Fibroblast of lung (primary cell): ENCODE results near the gene JPT1. TPM values are rescaled to one million over a fixed set of nuclear protein-coding genes. Genes with fewer than 3 reads are reported as not detected.

ENCODE experiments used
- DNase-seq, 2 donors: peaks; one replicate each; pipeline versions ENCODE4 v3.0.0 to v3.0.0-alpha.2; 2010; ENCODE audit warnings: low read depth in 2 of 2
- H2AFZ ChIP-seq: 2 replicates; pipeline ENCODE4 v1.5.1; 2012; ENCODE audit warnings: low read length, control low read depth, inconsistent platforms
- H3K27ac ChIP-seq: 2 replicates; pipeline ENCODE4 v1.5.1; 2011; ENCODE audit warnings: low read length, control low read depth; ENCODE audit not compliant: insufficient read depth
- H3K27me3 ChIP-seq: 2 replicates; pipeline ENCODE4 v1.5.1; 2011; ENCODE audit warnings: mild to moderate bottlenecking, low read length; ENCODE audit not compliant: control insufficient read depth, insufficient read depth
- H3K36me3 ChIP-seq: 2 replicates; pipeline ENCODE4 v1.5.1; 2011; ENCODE audit warnings: low read length; ENCODE audit not compliant: control insufficient read depth, insufficient read depth
- H3K4me1 ChIP-seq: 2 replicates; pipeline ENCODE4 v1.5.1; 2011; ENCODE audit warnings: low read length; ENCODE audit not compliant: control insufficient read depth, insufficient read depth; ENCODE audit errors: extremely low read depth
- H3K4me2 ChIP-seq: 2 replicates; pipeline ENCODE4 v1.5.1; 2011; ENCODE audit warnings: low read length, control low read depth; ENCODE audit not compliant: insufficient read depth; ENCODE audit errors: extremely low read depth
- H3K4me3 ChIP-seq, 4 experiments: fragments of 200-600 bp in 1 of 4; sonication (generic) in 1 of 4; replicated peaks in 1 of 4; 2 replicates each; pipeline ENCODE4 v1.5.1; 2011 to 2016; ENCODE audit warnings: low read length in 4 of 4, low read depth in 3 of 4, mild to moderate bottlenecking in 3 of 4, control low read depth in 2 of 4, inconsistent platforms in 1 of 4, mixed read lengths in 1 of 4; ENCODE audit not compliant: insufficient read depth in 1 of 4; ENCODE audit errors: control extremely low read depth in 1 of 4
- H3K79me2 ChIP-seq: 2 replicates; pipeline ENCODE4 v1.5.1; 2012; ENCODE audit warnings: mild to moderate bottlenecking, low read length, inconsistent platforms; ENCODE audit not compliant: control insufficient read depth, insufficient read depth
- H3K9ac ChIP-seq: 2 replicates; pipeline ENCODE4 v1.5.1; 2011; ENCODE audit warnings: mild to moderate bottlenecking, low read length, control low read depth; ENCODE audit not compliant: insufficient read depth
- H3K9me3 ChIP-seq: 2 replicates; pipeline ENCODE4 v1.5.1; 2012; ENCODE audit warnings: low read depth, low read length; ENCODE audit not compliant: control insufficient read depth, insufficient read depth
- H4K20me1 ChIP-seq: 2 replicates; pipeline ENCODE4 v1.5.1; 2011; ENCODE audit warnings: low read length; ENCODE audit not compliant: control insufficient read depth, insufficient read depth; ENCODE audit errors: extremely low read depth
- CTCF ChIP-seq, 2 donors: IDR thresholded peaks in 1 of 2; conservative IDR thresholded peaks in 1 of 2; 1 replicate in 1 of 2; 2 replicates in 1 of 2; pipeline ENCODE4 v1.5.1; 2011 to 2012; ENCODE audit warnings: low read length in 2 of 2, control low read depth in 1 of 2, inconsistent platforms in 1 of 2, low read depth in 1 of 2, mild to moderate bottlenecking in 1 of 2
- EZH2 ChIP-seq: IDR thresholded peaks from 2 replicates; pipeline ENCODE4 v1.5.1; 2012; ENCODE audit warnings: low read length, control low read depth, mild to moderate bottlenecking; ENCODE audit errors: missing control alignments
- polyA plus RNA-seq, 2 donors: library from polyadenylated mRNA; depleted of rRNA in 1 of 2; stranded (reverse) in 1 of 2; unstranded in 1 of 2; fragments of >200 nt; gene quantifications; 2 replicates each; pipeline ENCODE4 v1.2.1, GENCODE V29; 2011 to 2012; ENCODE audit warnings: missing spikeins in 1 of 2
- total RNA-seq: library from RNA; depleted of rRNA; stranded (reverse); fragments of >200 nt; gene quantifications from 2 replicates; pipeline ENCODE4 v1.2.1, GENCODE V29; 2014

JPT1 gene
- total and polyA plus RNA-seq, 2 donors (not counting 1 experiment from before 2014, with no cell fraction given), result 78.8 to 142 TPM

GRCh38 chr17:75111777-75112335 lies 42.5 kb downstream of the JPT1 start:
- no peaks in the 10 kb centered on the region for H3K27me3 ChIP-seq
- no peak for TF ChIP-seq EZH2
- TF ChIP-seq CTCF (conservative IDR thresholded peaks at IDR 0.05 in 1 of 2, IDR thresholded peaks at IDR 0.05 in 1 of 2; ENCODE audit: low read depth in 1 of 2, low read length in 2 of 2), result no peak
- H3K4me2 ChIP-seq, result no peak overlapping the region
- DNase-seq, result no peak
- H3K36me3 ChIP-seq, result no peaks in the 10 kb centered on the region
- no peaks in the 10 kb centered on the region for H4K20me1 ChIP-seq
- no peaks in the 10 kb centered on the region for H3K9me3 ChIP-seq
- H3K27ac ChIP-seq, result no peak overlapping the region
- no peak overlapping the region for H3K4me3 ChIP-seq
- no peak overlapping the region for H3K9ac ChIP-seq
- H2AFZ ChIP-seq, result no peak overlapping the region
- peaks cover 8% of the 10 kb centered on the region for H3K4me1 ChIP-seq
- peaks cover 3% of the 10 kb centered on the region for H3K79me2 ChIP-seq

GRCh38 chr17:75110234-75110937 lies 43.9 kb downstream of the JPT1 start:
- peaks cover 8% of the 10 kb centered on the region for H3K4me1 ChIP-seq
- H3K27ac ChIP-seq, result no peak overlapping the region
- H3K27me3 ChIP-seq, result no peaks in the 10 kb centered on the region
- H3K4me3 ChIP-seq, result peak overlapping the region; percentile 80 to 83 (median 82)
- no peaks in the 10 kb centered on the region for H4K20me1 ChIP-seq
- H3K9me3 ChIP-seq, result no peaks in the 10 kb centered on the region
- H3K79me2 ChIP-seq, result peaks cover 3% of the 10 kb centered on the region
- peak overlapping the region; percentile 92 for H3K4me2 ChIP-seq
- H2AFZ ChIP-seq, result peak overlapping the region; percentile 91
- peak overlapping the region; percentile 32 for H3K9ac ChIP-seq
- no peaks in the 10 kb centered on the region for H3K36me3 ChIP-seq
- DNase-seq, result no peak
- TF ChIP-seq EZH2 (no peak), CTCF (conservative IDR thresholded peaks at IDR 0.05 in 1 of 2, IDR thresholded peaks at IDR 0.05 in 1 of 2; ENCODE audit: low read depth in 1 of 2, low read length in 2 of 2) (no peak)

- H3K27ac ChIP-seq, result no peak within 1 kb of the TSS
- H3K79me2 ChIP-seq, result peaks cover 3% of the 10 kb centered on the region
- peak within 1 kb of the TSS; percentile 91 for H2AFZ ChIP-seq
- peak; percentile 72 to 74 for DNase-seq
- peak within 1 kb of the TSS; percentile 80 to 83 (median 82) for H3K4me3 ChIP-seq
- H4K20me1 ChIP-seq, result no peaks in the 10 kb centered on the region
- peak within 1 kb of the TSS; percentile 61 for H3K9ac ChIP-seq
- peak within 1 kb of the TSS; percentile 92 for H3K4me2 ChIP-seq
- no peaks in the 10 kb centered on the region for H3K36me3 ChIP-seq
- no peaks in the 10 kb centered on the region for H3K27me3 ChIP-seq
- TF ChIP-seq CTCF (conservative IDR thresholded peaks at IDR 0.05 in 1 of 2, IDR thresholded peaks at IDR 0.05 in 1 of 2; ENCODE audit: low read depth in 1 of 2, low read length in 2 of 2) (no peak), EZH2 (no peak)
- no peaks in the 10 kb centered on the region for H3K9me3 ChIP-seq
- H3K4me1 ChIP-seq, result peaks cover 8% of the 10 kb centered on the region
Measured at GRCh38 chr17:75109407-75110233, 44.7 kb downstream of the JPT1 start, which contains the start of gene ARMC7. TSS of gene ARMC7 (plus strand) at chr17:75109969. CDS start at chr17:75110289, 320 bp downstream.
